ENCODE data around the gene PDE3B. TPM values are rescaled to one million over a fixed set of nuclear protein-coding genes. Genes with fewer than 3 reads are reported as not detected.

PDE3B gene
- total and polyA plus RNA-seq, 9 of the 15 experiments (the other 6 are each of a cell fraction or from before 2014, with no cell fraction given) = 2.3 to 22.5 (median 12.2) TPM

- no peaks in the 10 kb centered on the region for H3K4me1 ChIP-seq (replicated peaks in 1 of 2; ENCODE audit: control insufficient read depth in 2 of 2, insufficient read depth in 2 of 2, low read length in 2 of 2)
- H3K9ac ChIP-seq (ENCODE audit: insufficient read depth in 1 of 2, low read depth in 2 of 2, low read length in 2 of 2) = no peak overlapping the region
- no peak for FAIRE-seq
- CTCF ChIA-PET (ENCODE audit: low intra/inter-chr PET ratio) = no interaction called here
- peaks cover 2% of the 10 kb centered on the region; the same call in 1 of the 2 replicates for H3K9me3 ChIP-seq (replicated peaks; ENCODE audit: control insufficient read depth, insufficient read depth, low read depth, low read length)
- no peaks in the 10 kb centered on the region for H3K9me1 ChIP-seq (ENCODE audit: control insufficient read depth, insufficient read depth, low read length)
- H3K36me3 ChIP-seq (ENCODE audit: control insufficient read depth, insufficient read depth, low read length) = peaks cover 12% of the 10 kb centered on the region; the same call in 1 of the 3 replicates
- H3K27me3 ChIP-seq (ENCODE audit: control insufficient read depth in 2 of 2, insufficient read depth in 2 of 2, low read length in 2 of 2) = no peaks in the 10 kb centered on the region
- H3K79me2 ChIP-seq (ENCODE audit: control insufficient read depth, insufficient read depth, low read length) = no peaks in the 10 kb centered on the region
- no peak for DNase-seq (ENCODE audit: extremely low read depth in 1 of 4, low spot score in 3 of 4)
- POLR2A ChIA-PET = no interaction called here
- H2AFZ ChIP-seq (ENCODE audit: low read depth, low read length) = no peak overlapping the region
- H4K20me1 ChIP-seq (replicated peaks; ENCODE audit: control insufficient read depth, insufficient read depth, low read length) = no peaks in the 10 kb centered on the region
- BruUV-seq (replicated peaks) = no TSS peak
- H3K4me2 ChIP-seq (ENCODE audit: insufficient read depth, low read length) = no peak overlapping the region
- no peak for ATAC-seq
- no peak overlapping the region for H3K27ac ChIP-seq (ENCODE audit: extremely low read depth, low read depth, low read length)
- no peak overlapping the region for H3K4me3 ChIP-seq
- intact Hi-C loops (cut with micrococcal nuclease) = no loop called here
- TF ChIP-seq THAP7 (CRISPR knock-in tag; IDR thresholded peaks at IDR 0.05) = no peak
- no peak for TF ChIP-seq ZBTB5 (IDR thresholded peaks at IDR 0.05)
- TF ChIP-seq ZNF165 (CRISPR knock-in tag; IDR thresholded peaks at IDR 0.05; ENCODE audit: borderline replicate concordance) = no peak
- no peak for TF ChIP-seq WHSC1 (IDR thresholded peaks at IDR 0.05; ENCODE audit: low read length)
- TF ChIP-seq CBX5 (IDR thresholded peaks at IDR 0.05; ENCODE audit: borderline replicate concordance, low read depth) = no peak
- TF ChIP-seq ERF (CRISPR knock-in tag; IDR thresholded peaks at IDR 0.05) = no peak
- TF ChIP-seq PTTG1 (tag; IDR thresholded peaks at IDR 0.05; ENCODE audit: low read depth) = no peak
- no peak for TF ChIP-seq HMG20B (CRISPR knock-in tag; IDR thresholded peaks at IDR 0.05)
- no peak for TF ChIP-seq CHCHD3 (CRISPR knock-in tag; IDR thresholded peaks at IDR 0.05)
- TF ChIP-seq CHD4 (IDR thresholded peaks at IDR 0.05; ENCODE audit: insufficient read depth, insufficient replicate concordance, low read depth, low read length, poor library complexity, severe bottlenecking) = no peak
- no peak for TF ChIP-seq KAT7 (CRISPR knock-in tag; IDR thresholded peaks at IDR 0.05; ENCODE audit: borderline replicate concordance)
- no peak for TF ChIP-seq NCOA2 (IDR thresholded peaks at IDR 0.05; ENCODE audit: partially characterized antibody in 2 of 2)
- no peak for TF ChIP-seq MEIS2 (IDR thresholded peaks at IDR 0.05; ENCODE audit: partially characterized antibody)
- no peak for TF ChIP-seq SRF (CRISPR knock-in tag; IDR thresholded peaks at IDR 0.05)
- TF ChIP-seq MTA2 (IDR thresholded peaks at IDR 0.05; ENCODE audit: low read depth) = no peak
- TF ChIP-seq ZNF316 (IDR thresholded peaks at IDR 0.05) = no peak
- TF ChIP-seq MCM7 (IDR thresholded peaks at IDR 0.05) = no peak
- TF ChIP-seq GMEB1 (CRISPR knock-in tag; IDR thresholded peaks at IDR 0.05) = no peak
- in situ Hi-C loops (cut with MboI) = no loop called here
Measured at GRCh38 chr11:14819596-14819995, 176.0 kb downstream of the PDE3B start.

Measured in K562 (cell line).